ENCODE results near the gene PIK3R2.

PIK3R2 gene

DNA sequence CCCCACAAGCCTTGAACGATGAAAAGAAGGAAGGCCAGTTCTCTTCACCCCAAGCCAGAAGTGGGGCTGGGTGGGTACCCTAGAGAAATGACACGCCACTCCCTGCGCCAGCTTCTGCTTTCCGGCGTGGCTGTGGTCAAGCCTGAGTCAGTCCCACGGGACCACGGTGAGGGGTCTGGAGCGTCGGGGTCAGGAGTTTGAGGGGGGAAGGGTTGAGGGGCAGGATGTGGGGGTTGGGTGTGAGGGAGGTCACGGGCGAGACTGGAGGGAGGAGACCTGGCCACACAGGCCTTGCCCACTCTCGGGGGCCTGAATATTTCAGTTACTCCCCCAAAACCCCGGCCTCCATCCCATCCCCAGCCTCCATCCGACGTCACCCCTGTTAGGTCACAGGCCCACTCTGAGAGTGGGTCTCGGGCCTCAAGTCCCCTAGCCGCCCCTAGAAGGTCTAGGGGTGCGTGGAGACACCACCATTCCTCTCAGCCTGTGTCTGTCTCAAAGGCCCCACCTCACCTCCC is 20.1 kb downstream of the PIK3R2 start:
- no peak for DNase-seq (ENCODE audit: low read depth in 2 of 2)

DNA sequence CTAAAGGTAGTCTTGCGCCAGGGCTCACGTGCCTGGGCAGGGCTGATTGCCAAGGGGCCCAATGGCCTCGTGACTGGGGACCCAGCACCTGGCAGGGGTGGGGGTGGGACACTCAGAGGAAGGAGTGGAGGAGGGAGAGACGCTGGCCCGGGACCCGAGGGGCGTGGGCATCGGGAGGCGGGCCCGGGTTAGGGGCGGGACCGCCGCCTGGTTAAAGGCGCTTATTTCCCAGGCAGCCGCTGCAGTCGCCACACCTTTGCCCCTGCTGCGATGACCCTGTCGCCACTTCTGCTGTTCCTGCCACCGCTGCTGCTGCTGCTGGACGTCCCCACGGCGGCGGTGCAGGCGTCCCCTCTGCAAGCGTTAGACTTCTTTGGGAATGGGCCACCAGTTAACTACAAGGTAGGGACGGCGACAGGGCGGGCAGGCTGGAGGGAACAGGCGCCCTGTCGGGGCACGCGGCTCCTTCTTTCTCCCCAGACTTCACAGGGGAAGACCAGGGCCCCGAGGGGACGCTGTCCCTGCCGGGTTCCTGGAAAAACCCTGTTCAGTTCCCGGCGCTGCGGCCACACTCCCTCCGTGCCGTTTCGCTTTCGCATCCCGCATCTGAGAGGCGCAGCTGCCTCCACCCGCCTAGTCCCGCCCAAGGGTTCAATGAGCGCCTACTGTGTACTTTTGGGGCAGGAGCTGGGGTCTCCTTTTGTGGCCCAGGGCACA is 20.8 kb downstream of the PIK3R2 start, which contains the start of gene IFI30:
Gene IFI30 (plus strand): TSS at position 242 of the 717 bp plus-strand sequence. CDS start 29 bp downstream, at position 271.
- DNase-seq (ENCODE audit: low read depth in 2 of 2): peak in 1 of 2 donors; percentile 38

DNA sequence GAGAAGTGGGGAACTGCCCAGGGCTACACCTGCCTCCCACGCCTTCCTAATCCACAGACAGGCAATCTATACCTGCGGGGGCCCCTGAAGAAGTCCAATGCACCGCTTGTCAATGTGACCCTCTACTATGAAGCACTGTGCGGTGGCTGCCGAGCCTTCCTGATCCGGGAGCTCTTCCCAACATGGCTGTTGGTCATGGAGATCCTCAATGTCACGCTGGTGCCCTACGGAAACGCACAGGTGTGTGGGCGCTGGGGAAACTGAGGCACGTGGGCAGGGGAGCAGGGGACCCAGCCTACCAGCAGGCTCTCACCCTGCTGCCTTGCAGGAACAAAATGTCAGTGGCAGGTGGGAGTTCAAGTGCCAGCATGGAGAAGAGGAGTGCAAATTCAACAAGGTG is 22.0 kb downstream of the PIK3R2 start:
- DNase-seq (ENCODE audit: low read depth in 2 of 2): no peak

DNA sequence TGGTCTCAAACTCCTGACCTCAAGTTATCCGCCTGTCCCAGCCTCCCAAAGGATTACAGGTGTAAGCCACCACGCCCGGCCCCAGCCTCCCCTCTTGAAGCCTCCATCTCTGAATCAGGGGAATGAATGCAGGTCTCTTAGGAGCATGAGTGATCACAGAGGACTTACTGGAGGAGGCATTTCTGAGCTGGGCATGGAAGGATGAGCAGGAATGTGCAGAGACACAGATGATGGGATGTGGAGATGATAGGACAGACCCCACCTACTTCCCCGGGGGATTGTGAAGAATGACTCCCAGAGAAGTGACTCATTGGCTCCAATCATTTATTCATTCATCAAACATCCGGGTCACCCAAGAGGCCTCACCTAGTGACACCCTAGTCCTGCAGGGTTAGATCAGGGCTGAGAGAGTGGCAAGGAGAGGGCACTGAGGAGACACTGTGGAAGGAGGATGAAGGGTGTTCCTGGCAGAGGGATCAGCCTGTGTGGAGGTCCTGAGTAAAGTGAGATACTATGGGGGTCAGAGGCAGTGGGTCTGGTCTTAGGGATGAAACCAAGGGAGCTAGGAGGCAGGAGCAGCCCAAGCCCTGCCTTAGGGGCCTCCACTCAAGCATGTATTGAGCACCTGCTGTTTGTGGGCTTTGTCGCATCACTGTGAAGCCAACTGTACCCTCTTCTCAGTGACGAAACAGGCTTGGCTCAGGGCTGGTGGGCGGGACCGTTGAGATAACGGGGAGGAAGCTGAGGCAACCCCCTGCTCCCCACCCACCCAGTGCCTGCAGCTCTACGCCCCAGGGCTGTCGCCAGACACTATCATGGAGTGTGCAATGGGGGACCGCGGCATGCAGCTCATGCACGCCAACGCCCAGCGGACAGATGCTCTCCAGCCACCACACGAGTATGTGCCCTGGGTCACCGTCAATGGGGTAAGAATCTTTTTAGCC is 23.7 kb downstream of the PIK3R2 start:
- DNase-seq (ENCODE audit: low read depth in 2 of 2): no peak

DNA sequence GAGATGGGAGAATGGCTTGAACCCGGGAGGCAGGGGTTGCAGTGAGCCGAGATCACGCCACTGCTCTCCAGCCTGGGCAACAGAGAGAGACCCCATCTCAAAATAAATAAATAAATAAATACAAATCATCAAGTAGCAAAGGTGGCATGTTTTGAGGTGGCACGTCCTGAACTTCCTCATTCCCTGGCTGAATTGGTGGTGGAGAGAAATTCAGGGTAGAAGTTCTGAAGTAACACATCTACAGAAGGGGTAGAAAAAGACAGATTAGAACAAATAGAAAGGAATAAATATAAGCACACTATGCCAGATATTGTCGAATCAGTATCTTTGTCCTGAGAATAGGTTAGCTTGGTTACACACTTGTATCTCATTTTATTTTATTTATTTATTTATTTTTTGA is 27.0 kb downstream of the PIK3R2 start:
- DNase-seq (ENCODE audit: low read depth in 2 of 2): no peak

DNA sequence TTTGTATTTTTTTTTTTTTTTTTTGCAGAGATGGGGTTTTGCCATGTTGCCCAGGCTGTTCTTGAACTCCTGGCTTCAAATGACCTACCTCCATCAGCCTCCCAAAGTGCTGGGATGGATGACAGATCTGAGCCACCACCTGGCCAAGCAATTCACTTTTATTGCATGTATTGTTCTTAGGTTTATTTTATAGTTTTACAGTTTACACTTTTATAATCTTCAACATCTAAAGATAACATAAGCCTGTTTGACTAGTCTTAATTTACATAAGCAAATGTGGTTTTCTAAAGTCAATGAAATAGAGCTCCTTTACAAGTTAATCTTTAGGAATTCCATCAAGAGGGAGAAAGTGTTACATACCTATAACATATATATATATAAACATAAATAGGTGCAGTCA is 30.6 kb downstream of the PIK3R2 start:
- no peak for DNase-seq (ENCODE audit: low read depth in 2 of 2)

DNA sequence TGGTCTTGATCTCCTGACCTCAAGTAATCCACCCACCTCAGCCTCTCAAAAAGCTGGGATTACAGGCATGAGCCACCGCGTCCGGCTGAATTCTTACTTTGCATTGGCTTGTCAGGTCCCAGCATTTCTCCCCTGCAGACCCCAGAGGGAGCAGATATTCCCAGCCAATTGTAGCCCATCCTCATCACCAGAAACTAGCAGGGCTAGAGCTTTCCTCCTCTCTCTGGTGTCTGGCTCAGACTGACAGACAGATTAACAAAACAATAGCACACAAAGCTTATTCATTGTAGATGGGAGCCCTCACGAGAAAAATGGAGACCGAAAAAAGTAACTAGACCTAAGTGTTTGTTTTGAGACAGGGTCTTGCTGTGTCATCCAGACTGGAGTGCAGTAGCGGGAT is 32.6 kb downstream of the PIK3R2 start:
- no peak for DNase-seq (ENCODE audit: low read depth in 2 of 2)

DNA sequence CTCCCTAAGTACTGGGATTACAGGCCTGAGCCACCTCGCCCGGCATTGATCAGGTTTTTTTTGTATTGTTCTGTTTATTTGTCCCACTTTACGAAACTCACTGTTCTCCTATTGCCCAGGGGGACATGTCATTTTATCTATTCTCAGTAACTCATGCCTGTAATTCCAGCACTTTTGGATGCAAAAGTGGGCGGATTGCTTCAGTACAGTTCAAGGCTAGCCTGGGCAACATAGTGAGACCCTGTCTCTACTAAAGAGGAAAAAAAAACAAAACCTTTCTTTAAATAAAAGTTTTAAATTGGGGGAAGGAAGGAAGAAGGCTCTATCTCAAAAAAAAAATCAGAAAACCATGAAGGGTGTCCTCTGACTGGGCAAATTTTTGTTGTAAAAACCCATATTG is 37.3 kb downstream of the PIK3R2 start:
- DNase-seq (ENCODE audit: low read depth in 2 of 2): no peak

DNA sequence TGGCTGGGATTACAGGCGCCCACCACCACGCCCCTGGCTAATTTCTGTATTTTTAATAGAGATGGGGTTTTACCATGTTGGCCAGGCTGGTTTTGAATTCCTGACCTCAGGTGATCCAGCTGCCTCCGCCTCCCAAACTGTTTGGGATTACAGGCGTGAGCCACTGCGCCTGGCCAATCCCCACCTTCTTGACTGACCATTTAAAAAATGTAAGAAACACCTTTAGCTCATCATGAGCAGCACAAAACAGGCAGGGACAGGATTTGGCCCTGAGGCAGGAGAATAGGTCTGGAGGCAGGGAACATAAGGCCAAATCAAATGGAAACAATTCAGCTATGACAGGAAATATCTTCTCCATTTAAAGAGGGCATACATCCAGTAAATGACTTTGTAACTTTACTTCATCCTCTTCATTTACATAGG is 38.7 kb downstream of the PIK3R2 start:
- DNase-seq (ENCODE audit: low read depth in 2 of 2): no peak

DNA sequence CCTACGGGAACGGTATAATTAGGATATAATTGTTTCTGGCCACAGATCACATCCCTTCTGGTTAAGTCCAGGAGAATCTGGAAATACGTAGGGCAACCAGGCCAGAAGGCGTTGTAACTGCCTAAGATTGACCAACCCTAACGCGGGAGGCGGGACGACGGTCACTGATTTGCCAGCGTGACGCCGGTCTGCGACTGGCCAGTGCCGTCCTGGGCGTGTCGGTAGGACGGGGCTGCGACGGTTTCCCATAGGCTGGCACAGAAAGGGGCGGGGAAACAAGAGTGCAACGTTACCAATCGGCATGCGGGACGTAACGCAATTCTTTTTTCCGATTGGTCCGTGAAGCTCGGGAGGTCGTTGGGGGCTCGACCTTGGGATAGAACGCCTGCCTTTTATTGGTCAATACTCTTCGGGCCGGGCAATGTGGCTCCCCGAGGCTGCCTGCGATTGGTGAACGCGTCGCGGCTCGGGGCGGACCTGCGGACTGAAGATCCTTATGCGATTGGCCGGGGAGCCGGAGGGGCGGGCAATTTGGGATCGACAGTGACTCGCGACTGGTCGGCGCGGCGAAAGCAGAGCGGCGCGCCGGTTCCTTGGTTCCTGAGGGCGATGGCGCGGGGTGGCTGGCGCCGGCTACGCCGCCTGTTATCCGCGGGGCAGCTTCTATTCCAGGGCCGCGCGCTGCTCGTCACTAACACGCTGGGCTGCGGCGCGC is 39.9 kb downstream of the PIK3R2 start, which contains the start of gene MPV17L2:
Gene MPV17L2 (plus strand): TSS at position 546 of the 715 bp plus-strand sequence. CDS start 64 bp downstream, at position 610.
- peak; percentile 96 to 98 for DNase-seq (ENCODE audit: low read depth in 2 of 2)

DNA sequence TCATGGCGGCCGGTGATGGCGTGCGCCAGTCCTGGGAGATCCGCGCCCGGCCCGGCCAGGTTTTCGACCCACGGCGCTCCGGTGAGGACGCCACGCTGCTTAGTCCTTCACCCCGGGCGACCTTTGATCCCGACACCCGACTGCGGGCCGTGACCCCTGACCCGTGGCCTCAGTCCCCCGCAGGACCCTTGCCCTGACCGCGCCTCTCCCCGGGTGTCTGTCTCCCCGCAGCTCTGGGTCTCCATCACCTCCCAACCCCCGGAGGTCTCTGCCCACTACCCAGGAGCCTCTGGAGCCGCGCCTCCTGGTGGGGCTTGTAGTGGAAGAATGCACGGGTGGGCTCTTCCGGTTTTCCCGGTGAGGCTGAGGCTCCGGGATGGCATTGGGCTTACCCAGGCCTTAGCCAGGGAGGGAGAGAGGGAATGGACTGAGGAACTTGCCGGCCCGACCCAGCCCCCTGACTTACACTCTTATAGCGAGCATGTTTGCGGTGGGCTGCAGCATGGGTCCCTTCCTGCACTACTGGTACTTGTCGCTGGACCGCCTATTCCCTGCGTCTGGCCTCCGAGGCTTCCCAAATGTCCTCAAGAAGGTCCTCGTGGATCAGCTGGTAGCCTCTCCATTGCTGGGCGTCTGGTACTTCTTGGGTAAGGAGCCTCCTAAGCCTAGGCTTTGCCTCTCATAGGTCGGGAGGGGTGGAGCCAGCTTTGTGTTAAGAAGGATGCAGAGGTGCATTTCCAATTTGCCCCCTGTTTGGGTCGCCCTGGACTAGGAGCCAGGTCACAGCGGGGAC is 40.6 kb downstream of the PIK3R2 start:
- DNase-seq (ENCODE audit: low read depth in 2 of 2): no peak

DNA sequence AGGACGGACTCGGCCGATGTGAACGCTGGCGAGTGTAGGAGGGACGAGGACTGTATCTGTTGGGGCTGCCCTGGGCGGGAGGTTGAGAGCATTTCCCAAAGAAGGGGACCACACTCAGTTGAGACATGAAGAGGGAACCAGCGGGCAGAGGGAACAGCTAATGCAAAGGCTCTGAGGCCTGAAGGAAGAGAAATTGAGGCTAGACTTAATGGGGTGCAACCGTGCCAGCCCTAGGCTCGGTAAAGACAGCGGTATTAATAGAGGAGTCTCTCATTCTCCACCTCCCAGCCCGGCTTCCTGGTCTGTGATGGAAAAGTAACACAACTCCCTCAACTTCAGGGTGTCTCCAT is 41.2 kb downstream of the PIK3R2 start:
- no peak for DNase-seq (ENCODE audit: low read depth in 2 of 2)

DNA sequence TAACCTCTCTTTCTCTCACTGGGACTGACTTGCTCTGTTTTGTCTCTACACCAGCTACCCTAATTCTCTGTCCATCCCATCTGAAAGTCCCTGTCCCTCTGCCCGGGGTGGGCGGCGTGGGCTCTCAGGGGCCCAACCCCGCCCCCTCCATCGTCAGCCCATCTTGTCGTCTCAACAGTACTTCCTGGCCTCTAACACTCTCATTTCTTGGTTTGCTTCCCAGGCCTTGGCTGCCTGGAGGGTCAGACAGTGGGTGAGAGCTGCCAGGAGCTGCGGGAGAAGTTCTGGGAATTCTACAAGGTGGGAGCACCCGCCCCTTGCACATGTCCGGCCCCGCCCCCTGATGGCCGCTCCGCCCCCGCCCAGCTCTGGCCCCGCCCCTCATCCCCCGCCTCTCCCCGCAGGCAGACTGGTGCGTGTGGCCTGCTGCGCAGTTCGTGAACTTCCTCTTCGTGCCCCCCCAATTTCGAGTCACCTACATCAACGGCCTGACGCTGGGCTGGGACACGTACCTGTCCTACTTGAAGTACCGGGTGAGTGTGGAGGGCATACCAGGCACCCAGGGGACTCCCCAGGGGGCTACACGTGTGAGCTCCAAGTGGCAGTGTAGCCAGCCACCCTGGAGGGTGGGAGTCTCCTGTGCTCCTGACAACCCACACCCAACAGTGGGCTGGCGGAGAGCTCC is 41.7 kb downstream of the PIK3R2 start:
- no peak for DNase-seq (ENCODE audit: low read depth in 2 of 2)

DNA sequence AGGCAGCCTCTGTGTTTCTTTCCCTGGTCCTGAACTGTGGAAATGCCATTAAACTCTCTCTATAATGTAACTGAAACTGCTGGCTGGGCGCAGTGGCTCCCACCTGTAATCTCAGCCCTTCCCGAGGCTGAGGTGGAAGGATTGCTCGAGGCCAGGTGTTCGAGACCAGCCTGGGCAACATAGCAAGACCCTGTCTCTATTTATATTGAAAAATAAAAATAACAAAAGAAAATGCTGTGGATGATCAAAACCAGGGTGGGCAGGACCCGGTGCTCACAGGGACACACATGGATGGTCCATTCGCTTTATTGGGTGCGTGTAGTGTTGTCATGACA is 43.5 kb downstream of the PIK3R2 start:
- DNase-seq (ENCODE audit: low read depth in 2 of 2): no peak

DNA sequence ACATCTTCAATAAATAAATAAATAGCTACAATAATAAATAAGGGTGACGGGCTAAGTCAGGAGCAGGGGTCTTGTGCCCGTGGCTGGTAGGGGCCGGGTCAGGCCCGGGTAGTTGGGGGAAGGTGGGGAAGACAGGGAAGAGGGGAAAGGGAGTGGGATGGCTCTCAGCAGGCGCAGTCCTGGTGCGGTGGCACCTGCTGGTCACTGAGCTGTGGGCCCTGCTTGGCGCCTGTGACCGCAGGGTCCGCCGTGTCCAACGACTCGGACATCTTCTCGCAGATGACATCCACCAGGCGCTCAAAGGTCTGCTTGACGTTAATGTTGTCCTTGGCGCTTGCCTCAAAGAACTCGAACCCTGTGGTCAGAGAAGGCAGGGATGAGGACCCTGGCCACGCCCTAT is 44.3 kb downstream of the PIK3R2 start:
- no peak for DNase-seq (ENCODE audit: low read depth in 2 of 2)

DNA sequence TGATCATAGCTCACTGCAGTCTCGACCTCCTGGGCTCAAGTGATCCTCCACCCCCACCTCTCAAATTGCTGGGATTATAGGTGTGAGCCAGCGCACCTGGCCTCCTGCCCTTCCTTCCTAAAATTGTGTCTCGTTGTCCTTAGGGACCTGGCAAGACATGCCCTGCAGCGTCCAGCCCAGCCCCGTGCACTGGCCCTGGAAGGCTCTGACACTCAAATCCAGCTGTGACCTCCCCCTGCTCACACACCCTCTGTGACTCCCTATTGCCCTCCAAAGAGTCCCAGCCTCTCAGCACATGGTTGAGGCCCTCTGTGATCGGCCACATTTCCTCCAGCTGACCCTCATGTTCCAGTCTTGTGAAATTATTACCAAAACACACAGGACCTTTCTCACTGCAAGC is 45.0 kb downstream of the PIK3R2 start:
- DNase-seq (ENCODE audit: low read depth in 2 of 2): no peak

DNA sequence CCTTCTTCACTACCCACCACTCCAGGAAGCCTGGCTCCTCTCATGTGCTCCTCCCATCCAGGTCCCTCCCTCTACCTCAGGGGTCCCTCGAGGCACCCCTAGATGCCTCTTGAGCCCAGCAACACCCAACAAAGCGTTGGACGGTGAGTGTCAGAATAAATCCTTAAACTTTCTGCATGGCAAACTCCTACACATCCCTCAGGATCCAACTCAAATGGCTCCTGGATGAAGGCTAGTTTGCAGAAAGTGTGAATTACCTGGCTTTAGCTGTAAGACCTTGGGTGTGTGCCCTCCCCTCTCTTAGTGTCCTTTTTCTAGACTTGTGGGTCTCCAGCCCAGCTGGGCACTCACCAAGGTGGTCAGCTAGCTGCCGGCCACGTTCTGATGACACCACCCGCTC is 45.4 kb downstream of the PIK3R2 start:
- DNase-seq (ENCODE audit: low read depth in 2 of 2): no peak

DNA sequence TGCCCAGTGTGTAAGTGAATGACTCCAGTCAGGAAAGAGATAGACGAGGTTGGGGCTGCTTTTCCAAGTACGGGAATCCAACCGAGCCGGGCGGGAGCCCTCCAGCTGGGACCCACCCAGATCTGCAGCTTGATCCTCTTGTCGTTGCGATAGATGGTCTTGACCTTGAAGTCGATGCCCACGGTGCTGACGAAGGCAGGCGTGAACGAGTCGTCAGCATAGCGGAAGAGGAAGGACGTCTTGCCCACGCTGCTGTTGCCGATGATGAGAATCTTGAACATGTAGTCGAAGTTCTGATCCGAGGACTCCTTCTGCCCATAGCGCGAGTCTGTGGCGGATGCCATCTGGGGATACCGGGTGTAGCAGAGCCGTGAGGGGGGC is 49.4 kb downstream of the PIK3R2 start:
- no peak for DNase-seq (ENCODE audit: low read depth in 2 of 2)

DNA sequence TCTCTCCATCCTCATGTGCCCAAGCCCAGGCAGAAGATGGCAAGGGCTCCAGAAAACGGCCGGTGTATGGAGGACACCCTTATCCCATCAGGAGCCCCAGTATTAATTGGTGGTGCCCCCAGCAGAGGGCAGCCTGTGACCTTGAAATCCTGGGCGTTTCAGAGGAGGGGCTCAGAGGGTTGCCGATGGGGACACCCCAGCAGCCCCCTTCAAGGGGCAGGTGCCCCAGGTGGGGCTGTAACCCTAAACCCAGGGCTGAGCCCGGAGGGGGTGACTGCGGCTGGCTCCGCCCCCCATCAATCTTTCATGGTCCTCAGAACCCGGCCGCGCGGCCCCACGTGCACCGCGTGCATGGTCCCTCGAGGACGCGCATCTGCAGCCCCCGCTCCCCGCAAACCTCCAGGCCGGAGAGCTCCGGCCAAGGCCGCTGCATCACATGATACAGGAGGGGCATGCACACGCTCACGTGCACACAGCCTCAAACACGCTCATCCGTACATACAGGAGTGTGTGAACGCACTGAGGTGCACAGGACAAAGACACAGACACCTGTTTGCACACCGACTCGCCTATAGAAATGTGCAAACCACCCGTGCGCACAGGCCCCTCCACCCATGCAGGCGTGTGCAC is 49.9 kb downstream of the PIK3R2 start:
- DNase-seq (ENCODE audit: low read depth in 2 of 2): no peak

DNA sequence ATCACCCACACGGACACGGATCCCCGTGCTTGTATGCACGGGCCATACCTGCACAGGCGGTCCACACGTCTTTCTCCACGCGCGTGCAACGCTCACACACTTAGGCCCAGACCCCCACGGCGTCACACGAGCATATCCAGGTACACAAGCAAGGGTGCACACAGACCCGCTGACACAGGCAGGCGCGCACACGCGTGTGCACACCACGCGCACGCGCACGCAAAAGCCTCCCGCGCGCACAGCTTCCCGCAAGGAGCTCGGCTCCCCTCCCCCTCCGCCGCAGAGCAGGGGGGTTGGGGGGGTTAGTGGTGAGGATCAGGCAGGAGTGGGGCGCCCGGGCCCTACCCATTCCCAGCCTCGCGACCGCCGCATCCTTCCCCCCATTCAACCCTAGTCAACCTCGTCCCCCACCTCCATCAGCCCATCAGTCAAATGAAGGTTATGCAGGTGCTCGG is 50.5 kb downstream of the PIK3R2 start:
- no peak for DNase-seq (ENCODE audit: low read depth in 2 of 2)
